GM23338 (cell line): ENCODE measurements around the gene ABCG8. TPM values are rescaled to one million over a fixed set of nuclear protein-coding genes. Genes with fewer than 3 reads are reported as not detected.

Experiments used
- ATAC-seq: fragments of 200-7000 bp; cut with Tn5 transposase; 3 replicates; pipeline ENCODE4 v1.9.1; 2020
- DNase-seq: peaks from one replicate; pipeline ENCODE4 v3.0.0-alpha.2; 2015; ENCODE audit warnings: low spot score
- H2AFZ ChIP-seq: fragments of 200-600 bp; sonication (generic); 2 replicates; pipeline ENCODE4 v1.8.0; 2016; ENCODE audit warnings: antibody characterized with exemption, mild to moderate bottlenecking, moderate library complexity
- H3F3A ChIP-seq: fragments of 200-600 bp; sonication (generic); replicated peaks from 2 replicates; pipeline ENCODE4 v1.8.0; 2017; ENCODE audit warnings: antibody characterized with exemption, mixed run types, low read depth
- H3K27ac ChIP-seq: fragments of 200-600 bp; sonication (generic); 2 replicates; pipeline ENCODE4 v1.6.1; 2016; ENCODE audit warnings: low read depth
- H3K27me3 ChIP-seq: fragments of 200-600 bp; sonication (generic); 2 replicates; pipeline ENCODE4 v1.8.0; 2016; ENCODE audit warnings: mild to moderate bottlenecking, mixed run types, moderate library complexity; ENCODE audit not compliant: insufficient read depth
- H3K36me3 ChIP-seq: fragments of 200-600 bp; sonication (generic); 2 replicates; pipeline ENCODE4 v1.8.0; 2016; ENCODE audit warnings: mild to moderate bottlenecking; ENCODE audit not compliant: insufficient read depth
- H3K4me1 ChIP-seq: fragments of 200-600 bp; sonication (generic); 2 replicates; pipeline ENCODE4 v1.8.0; 2016; ENCODE audit warnings: mild to moderate bottlenecking, moderate library complexity; ENCODE audit not compliant: insufficient read depth
- H3K4me2 ChIP-seq: fragments of 200-600 bp; sonication (generic); 2 replicates; pipeline ENCODE4 v1.7.1; 2017; ENCODE audit warnings: mixed run types
- H3K4me3 ChIP-seq: fragments of 200-600 bp; sonication (generic); 2 replicates; pipeline ENCODE4 v1.6.1; 2016; ENCODE audit warnings: mixed run types
- H3K79me2 ChIP-seq: fragments of 200-600 bp; sonication (generic); replicated peaks from 2 replicates; pipeline ENCODE4 v1.8.0; 2017; ENCODE audit warnings: mild to moderate bottlenecking; ENCODE audit not compliant: insufficient read depth
- H3K9me2 ChIP-seq: fragments of 200-600 bp; sonication (generic); 2 replicates; pipeline ENCODE4 v1.8.0; 2017; ENCODE audit not compliant: insufficient read depth
- H4K20me1 ChIP-seq: fragments of 200-600 bp; sonication (generic); replicated peaks from 2 replicates; pipeline ENCODE4 v1.8.0; 2017; ENCODE audit warnings: mild to moderate bottlenecking; ENCODE audit not compliant: insufficient read depth
- H3K27ac Mint-ChIP-seq: 2 replicates; pipeline ENCODE4 v1.8.0; 2020; ENCODE audit warnings: inconsistent platforms, mild to moderate bottlenecking, moderate library complexity, mixed read lengths
- H3K27me3 Mint-ChIP-seq: 3 replicates; pipeline ENCODE4 v1.8.0; 2022; ENCODE audit warnings: low read depth, mild to moderate bottlenecking, moderate library complexity, mixed read lengths, inconsistent platforms; ENCODE audit not compliant: insufficient read depth, poor library complexity
- H3K36me3 Mint-ChIP-seq: 3 replicates; pipeline ENCODE4 v1.8.0; 2021; ENCODE audit warnings: low read depth, mild to moderate bottlenecking, inconsistent platforms, moderate library complexity, mixed read lengths
- H3K4me1 Mint-ChIP-seq: 3 replicates; pipeline ENCODE4 v1.8.0; 2020; ENCODE audit warnings: mild to moderate bottlenecking, inconsistent platforms, mixed read lengths
- H3K4me3 Mint-ChIP-seq: 3 replicates; pipeline ENCODE4 v1.8.0; 2021; ENCODE audit warnings: moderate library complexity, mild to moderate bottlenecking, inconsistent platforms, mixed read lengths
- H3K9me3 Mint-ChIP-seq: 3 replicates; pipeline ENCODE4 v1.8.0; 2020; ENCODE audit warnings: moderate library complexity, mild to moderate bottlenecking, inconsistent platforms, mixed read lengths
- CREB1 ChIP-seq: fragments of 250-450 bp; sonication (Bioruptor Pico); IDR thresholded peaks from 2 replicates; pipeline ENCODE4 v1.5.0; 2020; ENCODE audit warnings: low read depth, mild to moderate bottlenecking, moderate library complexity
- ETS1 ChIP-seq: IDR thresholded peaks from 2 replicates; pipeline ENCODE4 v1.6.1; 2016; ENCODE audit warnings: antibody characterized with exemption
- EZH2 ChIP-seq: fragments of 200-600 bp; sonication (generic); IDR thresholded peaks from one replicate; pipeline ENCODE4 v1.8.0; 2017; ENCODE audit warnings: antibody characterized with exemption, mild to moderate bottlenecking, low read depth; ENCODE audit not compliant: unreplicated experiment
- EZH2phosphoT487 ChIP-seq: fragments of 200-600 bp; sonication (generic); IDR thresholded peaks from one replicate; pipeline ENCODE4 v1.8.1; 2018; ENCODE audit warnings: antibody characterized with exemption; ENCODE audit not compliant: unreplicated experiment
- JUNB ChIP-seq: IDR thresholded peaks from one replicate; pipeline ENCODE4 v1.6.1; 2016; ENCODE audit warnings: antibody characterized with exemption; ENCODE audit not compliant: unreplicated experiment
- NANOG ChIP-seq: IDR thresholded peaks from 2 replicates; pipeline ENCODE4 v1.6.1; 2016; ENCODE audit warnings: antibody characterized with exemption, borderline replicate concordance
- POLR2AphosphoS5 ChIP-seq: IDR thresholded peaks from 2 replicates; pipeline ENCODE4 v1.6.1; 2016; ENCODE audit warnings: antibody characterized with exemption, low read depth
- STAT1 ChIP-seq: IDR thresholded peaks from one replicate; pipeline ENCODE4 v1.6.1; 2016; ENCODE audit warnings: antibody characterized with exemption; ENCODE audit not compliant: unreplicated experiment
- ZNF114 ChIP-seq: fragments of 250-450 bp; sonication (Bioruptor Pico); IDR thresholded peaks from 2 replicates; pipeline ENCODE4 v1.5.0; 2020; ENCODE audit warnings: mild to moderate bottlenecking, moderate library complexity
- ZNF331 ChIP-seq: fragments of 250-450 bp; sonication (Bioruptor Pico); IDR thresholded peaks from 2 replicates; pipeline ENCODE4 v1.5.0; 2020; ENCODE audit warnings: low read depth, mild to moderate bottlenecking, moderate library complexity
- polyA plus RNA-seq: library from polyadenylated mRNA; unstranded; fragments of >200 nt; fragmentation: Nextera tagmentation; extraction: Ambion mirVana; gene quantifications from 2 replicates; pipeline ENCODE4 v1.2.1, GENCODE V29; 2016
- total RNA-seq: library from RNA; depleted of rRNA; stranded (reverse); fragments of >200 nt; shearing (Covaris generic); gene quantifications from 2 replicates; pipeline ENCODE4 v1.2.3, GENCODE V29; 2014
- TF ChIP-seq, protein P1 (sequence below), 2 experiments: fragments of 200-600 bp in 1 of 2; sonication (generic) in 1 of 2; conservative IDR thresholded peaks; 2 replicates each; pipeline versions ENCODE4 v1.5.1 to v1.6.1; 2016 to 2017; ENCODE audit warnings: antibody characterized with exemption in 2 of 2, low read depth in 2 of 2, mild to moderate bottlenecking in 2 of 2, moderate library complexity in 1 of 2
- TF ChIP-seq, protein P2 (sequence below): IDR thresholded peaks from one replicate; pipeline ENCODE4 v1.6.1; 2018; ENCODE audit warnings: antibody characterized with exemption; ENCODE audit not compliant: unreplicated experiment

Gene ABCG8
- total and polyA plus RNA-seq, 2 experiments from 2014 or later, result 0.19 to 0.35 TPM

- 0 out of 2 replicates have a peak, but pooled peaks cover 5% of the 10 kb centered on the region for H3K9me2 ChIP-seq
- Mint-ChIP-seq H3K36me3 (no peaks in the 10 kb centered on the region), H3K27ac (no peak overlapping the region), H3K4me3 (no peak overlapping the region), H3K27me3 (peaks cover 4% of the 10 kb centered on the region), H3K9me3 (no peaks in the 10 kb centered on the region), H3K4me1 (no peaks in the 10 kb centered on the region)
- H3K27me3 ChIP-seq, result no peaks in the 10 kb centered on the region
- H3F3A ChIP-seq, result no peaks in the 10 kb centered on the region
- no peaks in the 10 kb centered on the region for H3K36me3 ChIP-seq
- H3K4me3 ChIP-seq, result no peak overlapping the region
- no peak overlapping the region for H3K27ac ChIP-seq
- H4K20me1 ChIP-seq, result no peaks in the 10 kb centered on the region
- no peaks in the 10 kb centered on the region for H3K79me2 ChIP-seq
- TF ChIP-seq EZH2, result no peak
- TF ChIP-seq, protein P1, sequence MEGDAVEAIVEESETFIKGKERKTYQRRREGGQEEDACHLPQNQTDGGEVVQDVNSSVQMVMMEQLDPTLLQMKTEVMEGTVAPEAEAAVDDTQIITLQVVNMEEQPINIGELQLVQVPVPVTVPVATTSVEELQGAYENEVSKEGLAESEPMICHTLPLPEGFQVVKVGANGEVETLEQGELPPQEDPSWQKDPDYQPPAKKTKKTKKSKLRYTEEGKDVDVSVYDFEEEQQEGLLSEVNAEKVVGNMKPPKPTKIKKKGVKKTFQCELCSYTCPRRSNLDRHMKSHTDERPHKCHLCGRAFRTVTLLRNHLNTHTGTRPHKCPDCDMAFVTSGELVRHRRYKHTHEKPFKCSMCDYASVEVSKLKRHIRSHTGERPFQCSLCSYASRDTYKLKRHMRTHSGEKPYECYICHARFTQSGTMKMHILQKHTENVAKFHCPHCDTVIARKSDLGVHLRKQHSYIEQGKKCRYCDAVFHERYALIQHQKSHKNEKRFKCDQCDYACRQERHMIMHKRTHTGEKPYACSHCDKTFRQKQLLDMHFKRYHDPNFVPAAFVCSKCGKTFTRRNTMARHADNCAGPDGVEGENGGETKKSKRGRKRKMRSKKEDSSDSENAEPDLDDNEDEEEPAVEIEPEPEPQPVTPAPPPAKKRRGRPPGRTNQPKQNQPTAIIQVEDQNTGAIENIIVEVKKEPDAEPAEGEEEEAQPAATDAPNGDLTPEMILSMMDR (conservative IDR thresholded peaks at IDR 0.05; ENCODE audit: low read depth in 2 of 2), result no peak
- no peak for TF ChIP-seq JUNB
- no peak for TF ChIP-seq STAT1
- TF ChIP-seq EZH2phosphoT487, result no peak
- H3K4me1 ChIP-seq, result no peaks in the 10 kb centered on the region
- DNase-seq, result no peak
- no peak overlapping the region for H3K4me2 ChIP-seq
- H2AFZ ChIP-seq, result no peak overlapping the region
- ATAC-seq, result no peak
Observed at GRCh38 chr2:43846140-43846793, 7.5 kb downstream of the ABCG8 start.

- no peak overlapping the region for H2AFZ ChIP-seq
- no peaks in the 10 kb centered on the region for H4K20me1 ChIP-seq
- Mint-ChIP-seq H3K27me3 (peaks cover 4% of the 10 kb centered on the region), H3K9me3 (no peaks in the 10 kb centered on the region), H3K27ac (no peak overlapping the region), H3K4me3 (no peak overlapping the region), H3K36me3 (no peaks in the 10 kb centered on the region), H3K4me1 (no peaks in the 10 kb centered on the region)
- H3K27me3 ChIP-seq, result no peaks in the 10 kb centered on the region
- no peak overlapping the region for H3K4me3 ChIP-seq
- H3K9me2 ChIP-seq, result 0 out of 2 replicates have a peak, but pooled peaks cover 5% of the 10 kb centered on the region
- no peak overlapping the region for H3K4me2 ChIP-seq
- ATAC-seq, result no peak
- no peaks in the 10 kb centered on the region for H3F3A ChIP-seq
- DNase-seq, result no peak
- H3K79me2 ChIP-seq, result no peaks in the 10 kb centered on the region
- H3K36me3 ChIP-seq, result no peaks in the 10 kb centered on the region
- H3K27ac ChIP-seq, result no peak overlapping the region
- no peaks in the 10 kb centered on the region for H3K4me1 ChIP-seq
- TF ChIP-seq EZH2, result no peak
- TF ChIP-seq NANOG, result no peak
- TF ChIP-seq CREB1 (CRISPR knock-in tag), result no peak
- no peak for TF ChIP-seq ZNF114 (CRISPR knock-in tag)
- TF ChIP-seq ZNF331 (CRISPR knock-in tag), result no peak
- TF ChIP-seq, protein P1 (conservative IDR thresholded peaks at IDR 0.05; ENCODE audit: low read depth in 2 of 2), result no peak
- no peak for TF ChIP-seq ETS1
- TF ChIP-seq EZH2phosphoT487, result no peak
- TF ChIP-seq, protein P2, sequence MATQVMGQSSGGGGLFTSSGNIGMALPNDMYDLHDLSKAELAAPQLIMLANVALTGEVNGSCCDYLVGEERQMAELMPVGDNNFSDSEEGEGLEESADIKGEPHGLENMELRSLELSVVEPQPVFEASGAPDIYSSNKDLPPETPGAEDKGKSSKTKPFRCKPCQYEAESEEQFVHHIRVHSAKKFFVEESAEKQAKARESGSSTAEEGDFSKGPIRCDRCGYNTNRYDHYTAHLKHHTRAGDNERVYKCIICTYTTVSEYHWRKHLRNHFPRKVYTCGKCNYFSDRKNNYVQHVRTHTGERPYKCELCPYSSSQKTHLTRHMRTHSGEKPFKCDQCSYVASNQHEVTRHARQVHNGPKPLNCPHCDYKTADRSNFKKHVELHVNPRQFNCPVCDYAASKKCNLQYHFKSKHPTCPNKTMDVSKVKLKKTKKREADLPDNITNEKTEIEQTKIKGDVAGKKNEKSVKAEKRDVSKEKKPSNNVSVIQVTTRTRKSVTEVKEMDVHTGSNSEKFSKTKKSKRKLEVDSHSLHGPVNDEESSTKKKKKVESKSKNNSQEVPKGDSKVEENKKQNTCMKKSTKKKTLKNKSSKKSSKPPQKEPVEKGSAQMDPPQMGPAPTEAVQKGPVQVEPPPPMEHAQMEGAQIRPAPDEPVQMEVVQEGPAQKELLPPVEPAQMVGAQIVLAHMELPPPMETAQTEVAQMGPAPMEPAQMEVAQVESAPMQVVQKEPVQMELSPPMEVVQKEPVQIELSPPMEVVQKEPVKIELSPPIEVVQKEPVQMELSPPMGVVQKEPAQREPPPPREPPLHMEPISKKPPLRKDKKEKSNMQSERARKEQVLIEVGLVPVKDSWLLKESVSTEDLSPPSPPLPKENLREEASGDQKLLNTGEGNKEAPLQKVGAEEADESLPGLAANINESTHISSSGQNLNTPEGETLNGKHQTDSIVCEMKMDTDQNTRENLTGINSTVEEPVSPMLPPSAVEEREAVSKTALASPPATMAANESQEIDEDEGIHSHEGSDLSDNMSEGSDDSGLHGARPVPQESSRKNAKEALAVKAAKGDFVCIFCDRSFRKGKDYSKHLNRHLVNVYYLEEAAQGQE, result no peak
- no peak for TF ChIP-seq JUNB
- no peak for TF ChIP-seq STAT1
- no peak for TF ChIP-seq POLR2AphosphoS5
Observed at GRCh38 chr2:43848214-43848613, 9.4 kb downstream of the ABCG8 start.
